Kidney glomerular epithelial cell (primary cell): Measurements from ENCODE around the gene DHCR24.
A peak's percentile ranks its signal among the peaks of the same experiment; 100 is the strongest.

Source experiments
- DNase-seq: peaks from one replicate; lab custom pipeline; 2025; lab: John Stamatoyannopoulos, UW

DHCR24 gene

GRCh38 chr1:54816130-54816529, 70.9 kb downstream of the DHCR24 start:
- no peak for DNase-seq

GRCh38 chr1:54815086-54815876, 71.7 kb downstream of the DHCR24 start:
- no peak for DNase-seq

- no peak for DNase-seq
Observed at GRCh38 chr1:54814571-54814970, 72.4 kb downstream of the DHCR24 start.

GRCh38 chr1:54814126-54814498, 72.9 kb downstream of the DHCR24 start:
- no peak for DNase-seq

GRCh38 chr1:54813485-54814125, 73.4 kb downstream of the DHCR24 start:
- no peak for DNase-seq

GRCh38 chr1:54812801-54813484, 74.1 kb downstream of the DHCR24 start:
- DNase-seq = no peak

- DNase-seq = no peak
Observed at GRCh38 chr1:54811739-54812655, 75.0 kb downstream of the DHCR24 start.

GRCh38 chr1:54811066-54811465, 75.9 kb downstream of the DHCR24 start:
- DNase-seq = no peak

- peak; percentile 53 for DNase-seq
Observed at GRCh38 chr1:54810153-54810942, 76.6 kb downstream of the DHCR24 start.

GRCh38 chr1:54809496-54810074, 77.4 kb downstream of the DHCR24 start:
- DNase-seq = no peak

GRCh38 chr1:54808443-54809207, 78.4 kb downstream of the DHCR24 start:
- no peak for DNase-seq

- no peak for DNase-seq
Observed at GRCh38 chr1:54807756-54808155, 79.2 kb downstream of the DHCR24 start.

GRCh38 chr1:54806931-54807611, 79.9 kb downstream of the DHCR24 start:
- DNase-seq = no peak

- no peak for DNase-seq
Observed at GRCh38 chr1:54805981-54806381, 81.0 kb downstream of the DHCR24 start.

- no peak for DNase-seq
Observed at GRCh38 chr1:54805466-54805865, 81.5 kb downstream of the DHCR24 start.

GRCh38 chr1:54804471-54805132, 82.4 kb downstream of the DHCR24 start:
- DNase-seq = no peak

- no peak for DNase-seq
Observed at GRCh38 chr1:54803761-54804470, 83.1 kb downstream of the DHCR24 start.
